HG02885 (cell line): Measurements from ENCODE around the gene TBC1D9B.
"Not testable (repeated sequence)": the region's sequence is repeated elsewhere in the genome, so short reads cannot be mapped to it uniquely, and the experiment has no call there.

Experiments used
- ATAC-seq: cut with Tn5 transposase; IDR thresholded peaks from one replicate; pipeline ENCODE4 v1.9.1; 2021; ENCODE audit warnings: mild to moderate bottlenecking; ENCODE audit not compliant: unreplicated experiment, poor library complexity

TBC1D9B gene

DNA sequence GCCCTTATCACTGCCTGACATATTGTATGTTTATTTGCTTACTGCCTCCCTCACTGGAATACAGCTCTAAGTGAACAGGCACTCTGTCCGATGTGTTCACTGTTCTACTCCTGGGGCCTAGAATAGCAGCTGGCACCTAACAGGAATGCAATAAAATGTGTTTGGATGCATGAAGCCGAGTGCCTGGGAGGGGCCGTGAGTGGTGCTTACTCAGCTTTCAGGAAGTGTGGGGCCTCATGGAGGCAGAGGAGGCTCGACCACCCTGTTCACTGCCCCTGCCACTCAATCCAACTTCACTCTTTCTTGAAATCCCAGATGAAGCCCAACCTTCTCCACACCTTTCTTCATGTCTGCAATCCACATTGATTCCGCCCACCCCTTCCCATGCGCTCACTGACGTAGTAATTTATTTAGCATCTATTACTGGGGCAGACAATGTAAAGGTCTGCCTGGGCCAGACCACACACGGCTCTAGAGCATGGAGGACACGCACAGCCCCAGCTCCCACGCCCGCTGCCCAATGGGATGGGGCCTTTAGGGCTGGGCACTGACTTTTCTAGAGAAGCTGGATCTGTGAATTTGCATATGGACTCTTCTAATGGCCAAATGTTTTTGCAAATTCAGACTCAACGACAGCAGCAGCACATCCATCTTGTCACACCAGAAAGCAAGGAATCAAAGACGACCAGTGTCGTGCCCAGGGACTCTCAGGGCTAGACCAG, 21.3 kb downstream of the TBC1D9B start:
- no peak for ATAC-seq

DNA sequence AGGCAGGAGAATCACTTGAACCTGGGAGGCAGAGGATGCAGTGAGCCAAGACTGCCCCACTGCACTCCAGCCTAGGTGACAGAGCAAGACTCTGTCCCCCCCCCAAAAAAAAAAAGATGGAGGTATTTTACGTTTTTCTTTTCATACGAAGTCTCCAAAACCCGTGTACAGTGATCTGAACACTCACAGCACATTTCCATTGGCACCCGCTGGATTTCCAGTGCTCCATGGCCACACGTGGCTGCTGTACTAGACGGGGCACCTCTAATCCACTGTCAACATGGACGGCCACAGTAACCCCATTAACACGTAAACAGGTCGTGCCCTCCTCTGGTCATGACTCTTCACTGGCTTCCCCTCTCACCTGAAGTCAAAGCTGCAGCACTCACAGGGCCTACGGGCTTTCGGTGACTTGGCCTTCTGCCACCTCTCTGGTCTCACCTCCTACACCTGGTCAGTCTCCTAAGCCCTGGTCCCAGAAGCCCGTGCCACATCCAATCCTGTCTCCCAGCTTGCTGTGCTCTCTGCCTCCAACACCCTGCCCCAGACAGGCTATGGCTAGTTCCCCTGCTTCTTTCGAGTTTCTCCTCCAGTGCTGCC, 22.1 kb downstream of the TBC1D9B start:
- ATAC-seq = no peak

DNA sequence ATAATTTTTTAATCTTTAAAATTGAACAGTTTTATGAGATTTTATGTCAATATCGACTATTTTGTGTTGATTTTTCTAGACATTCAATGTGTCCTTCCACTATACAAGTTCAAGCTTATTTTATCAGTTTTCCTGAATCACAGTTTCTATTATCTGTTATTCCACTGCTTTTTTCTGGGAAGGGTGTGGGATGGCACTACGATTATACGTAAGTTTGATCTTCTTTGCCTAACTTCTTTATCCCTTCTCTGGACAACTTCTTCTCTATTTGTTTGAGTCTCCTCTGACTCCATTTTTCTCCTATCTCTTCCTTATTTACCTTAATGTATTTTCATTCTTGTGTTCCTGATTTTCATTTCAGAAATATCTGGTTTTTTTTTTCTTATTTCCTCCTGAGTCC, 24.5 kb downstream of the TBC1D9B start:
- no peak for ATAC-seq

DNA sequence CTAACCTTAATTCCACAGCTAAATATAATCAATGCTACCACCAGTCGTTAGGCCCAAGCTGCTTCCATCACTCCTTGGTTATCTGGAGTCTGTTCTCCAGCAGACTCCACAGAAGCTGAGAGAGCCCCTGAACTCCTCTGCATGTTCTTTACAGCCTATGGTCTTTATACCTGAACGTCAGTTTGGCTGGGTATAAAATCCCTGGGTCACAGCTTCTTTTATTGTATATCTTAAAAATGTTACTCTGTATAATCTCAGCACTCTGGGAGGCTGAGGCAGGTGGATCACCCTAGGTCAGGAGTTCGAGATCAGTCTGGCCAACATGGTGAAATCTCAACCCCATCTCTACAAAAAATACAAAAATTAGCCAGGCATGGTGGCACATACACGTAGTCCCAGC, 25.4 kb downstream of the TBC1D9B start:
- ATAC-seq = no peak

DNA sequence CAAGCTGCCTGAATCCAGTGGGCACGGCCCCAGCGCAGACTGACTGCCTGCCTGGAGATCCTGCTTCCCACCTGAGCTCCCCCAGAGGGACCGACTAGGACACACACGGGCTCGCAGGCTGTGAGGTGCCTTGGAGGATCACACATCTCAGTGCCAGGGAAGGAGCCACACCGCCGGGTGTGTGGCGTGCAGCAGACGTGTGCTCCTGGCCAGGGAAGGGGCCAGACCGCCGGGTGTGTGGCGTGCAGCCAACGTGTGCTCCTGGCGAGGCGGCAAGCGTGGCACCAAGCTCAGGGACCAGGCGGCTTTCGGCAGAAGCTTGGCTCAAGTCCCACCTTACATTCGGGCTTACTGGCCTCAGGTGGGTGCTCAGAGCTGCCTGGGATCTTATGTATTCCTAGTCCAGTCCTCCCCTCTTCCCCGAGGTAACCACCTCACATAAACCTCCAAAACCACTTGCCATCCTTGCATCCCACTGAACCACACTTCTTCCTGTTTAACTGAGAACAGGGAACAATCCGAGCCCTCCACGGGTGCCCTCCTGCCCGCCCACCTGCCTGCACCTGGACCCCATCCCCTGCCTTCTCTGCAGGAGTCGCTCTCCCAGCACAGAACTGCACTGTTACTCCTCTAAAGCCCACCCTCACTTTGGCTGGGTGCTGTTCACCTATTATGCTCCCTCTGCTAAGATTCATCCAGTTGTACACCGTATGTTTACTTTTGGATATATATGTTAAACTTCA, 26.7 kb downstream of the TBC1D9B start:
- no peak for ATAC-seq

DNA sequence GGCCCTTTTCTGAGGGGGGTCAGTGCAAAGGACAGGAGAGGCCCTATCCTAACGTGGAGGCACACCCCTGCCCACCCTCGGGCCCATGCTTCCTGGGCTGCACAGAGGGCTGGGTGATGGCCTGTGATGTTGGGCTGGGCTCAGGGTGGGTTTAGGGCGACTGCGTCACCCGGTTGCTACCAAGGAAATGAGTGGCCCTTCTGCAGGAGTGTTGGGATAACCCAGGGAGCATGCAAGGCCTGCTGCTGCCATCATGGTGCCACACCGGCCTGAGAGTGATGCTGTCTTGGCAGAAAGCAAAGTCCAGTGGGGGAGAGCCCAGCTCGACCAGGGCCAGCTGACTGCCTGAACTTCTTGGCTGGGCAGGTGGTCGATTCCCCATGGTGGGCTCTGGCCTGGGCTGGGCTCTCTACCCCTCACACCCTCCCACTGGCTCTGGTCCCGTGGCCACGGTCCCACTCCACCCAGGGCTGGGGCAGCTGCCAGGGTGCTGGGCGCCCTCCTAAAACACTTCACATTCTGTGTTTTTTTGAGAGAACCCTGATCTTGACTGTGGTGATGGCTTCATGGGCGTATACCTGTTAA, 27.5 kb downstream of the TBC1D9B start:
- ATAC-seq = no peak

DNA sequence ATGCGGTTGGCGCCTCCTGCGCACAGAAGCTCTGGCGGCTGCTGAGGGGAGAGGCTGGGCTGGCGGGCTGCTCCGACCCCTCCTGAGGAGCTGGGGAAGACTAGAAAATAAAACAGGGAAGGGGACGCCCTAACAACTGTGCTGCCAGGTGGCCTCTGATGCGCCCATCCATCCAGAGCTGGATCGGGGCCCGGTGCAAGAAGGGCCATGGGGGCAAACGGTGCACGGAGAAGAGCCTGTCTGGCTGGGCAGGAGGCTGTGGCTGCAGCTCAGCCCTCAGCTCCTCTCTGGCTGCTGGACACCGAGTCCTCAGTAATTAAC, 28.0 kb downstream of the TBC1D9B start:
- no peak for ATAC-seq

DNA sequence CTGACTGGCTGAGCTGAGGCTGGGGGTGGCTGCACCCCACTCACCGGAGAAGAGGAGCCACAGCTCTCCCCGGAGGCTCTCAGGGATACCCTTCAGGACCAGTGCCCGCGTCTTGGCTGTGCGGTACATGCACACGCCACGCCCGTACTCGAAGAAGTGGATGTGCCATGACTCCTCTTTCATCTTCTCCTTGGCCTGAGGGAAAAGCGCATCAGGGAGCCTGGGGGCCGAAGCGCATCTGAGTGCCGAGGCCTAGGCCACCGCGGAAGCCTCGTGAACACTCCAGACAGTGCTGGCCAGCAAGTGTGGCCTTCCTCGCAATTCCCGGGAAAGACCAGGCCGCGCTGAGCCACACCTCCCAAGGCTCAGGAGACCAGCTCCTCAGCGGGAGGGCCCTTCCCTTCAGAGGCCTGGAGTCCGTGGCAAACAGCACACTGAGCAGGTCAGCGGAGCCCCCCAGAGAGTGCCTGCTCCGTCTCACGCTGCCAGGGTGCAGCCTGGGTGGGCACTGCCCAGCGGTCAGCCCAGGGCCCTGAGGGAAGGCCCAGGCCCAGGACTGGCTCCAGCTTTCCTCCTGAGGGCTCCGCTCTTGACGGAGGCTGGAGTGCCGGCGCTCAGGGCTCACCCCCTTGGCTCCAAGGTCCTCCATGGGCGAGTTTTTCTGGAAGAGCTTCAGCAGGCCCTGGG, 28.6 kb downstream of the TBC1D9B start:
- ATAC-seq = no peak

DNA sequence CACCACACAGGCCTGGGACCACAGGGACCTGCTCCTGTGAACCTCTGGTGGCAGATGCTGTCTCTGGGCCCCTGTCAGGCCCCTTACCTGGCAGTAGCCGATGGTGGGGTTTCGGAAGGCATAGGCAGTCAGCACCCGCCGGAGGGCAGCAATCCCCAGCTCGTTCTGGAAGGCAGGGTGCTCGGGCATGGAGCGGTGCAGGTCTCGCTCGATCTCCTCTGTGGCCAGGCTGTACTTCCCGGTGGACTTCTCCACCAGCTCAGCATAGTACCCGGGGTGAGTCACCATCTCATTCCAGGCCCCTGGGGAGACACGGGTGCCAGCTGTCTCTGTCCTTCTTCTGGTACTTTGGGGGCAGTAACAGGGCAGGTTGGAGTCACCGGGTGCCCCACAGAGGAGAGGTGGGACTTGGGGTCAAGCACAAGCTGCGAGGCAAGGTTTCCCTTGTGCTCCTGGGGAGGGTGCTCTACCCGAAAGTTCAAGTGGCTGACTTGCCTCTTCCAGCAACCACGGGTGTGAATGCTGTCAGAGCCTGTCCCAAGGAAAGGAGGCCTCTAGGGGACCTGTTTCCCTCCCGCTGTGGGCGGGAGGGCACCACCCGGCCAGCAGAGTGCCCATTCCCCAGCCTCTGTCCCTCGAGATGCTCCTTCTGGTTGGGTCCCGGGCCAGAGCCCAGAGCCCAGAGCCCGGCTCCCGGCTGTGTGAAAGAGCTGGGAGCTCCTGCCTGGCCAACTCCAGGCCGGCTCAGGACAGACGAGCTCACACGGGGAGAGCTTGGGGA, 29.3 kb downstream of the TBC1D9B start:
- ATAC-seq = no peak

DNA sequence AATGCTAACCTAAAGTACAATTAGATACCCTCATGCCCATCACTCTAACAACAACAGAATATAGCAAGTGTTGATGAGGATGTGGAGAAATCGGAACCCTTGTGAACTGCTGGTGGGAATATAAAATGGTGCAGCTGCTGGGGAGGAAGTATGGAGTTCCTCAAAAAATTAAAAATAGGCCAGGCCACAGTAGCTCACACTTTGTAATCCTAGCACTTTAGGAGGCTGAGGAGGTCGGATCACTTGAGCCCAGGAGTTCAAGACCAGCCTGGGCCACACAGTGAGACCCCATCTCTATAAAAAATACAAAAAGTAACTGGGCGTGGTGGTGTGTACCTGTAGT, 31.1 kb downstream of the TBC1D9B start:
- ATAC-seq = no peak

DNA sequence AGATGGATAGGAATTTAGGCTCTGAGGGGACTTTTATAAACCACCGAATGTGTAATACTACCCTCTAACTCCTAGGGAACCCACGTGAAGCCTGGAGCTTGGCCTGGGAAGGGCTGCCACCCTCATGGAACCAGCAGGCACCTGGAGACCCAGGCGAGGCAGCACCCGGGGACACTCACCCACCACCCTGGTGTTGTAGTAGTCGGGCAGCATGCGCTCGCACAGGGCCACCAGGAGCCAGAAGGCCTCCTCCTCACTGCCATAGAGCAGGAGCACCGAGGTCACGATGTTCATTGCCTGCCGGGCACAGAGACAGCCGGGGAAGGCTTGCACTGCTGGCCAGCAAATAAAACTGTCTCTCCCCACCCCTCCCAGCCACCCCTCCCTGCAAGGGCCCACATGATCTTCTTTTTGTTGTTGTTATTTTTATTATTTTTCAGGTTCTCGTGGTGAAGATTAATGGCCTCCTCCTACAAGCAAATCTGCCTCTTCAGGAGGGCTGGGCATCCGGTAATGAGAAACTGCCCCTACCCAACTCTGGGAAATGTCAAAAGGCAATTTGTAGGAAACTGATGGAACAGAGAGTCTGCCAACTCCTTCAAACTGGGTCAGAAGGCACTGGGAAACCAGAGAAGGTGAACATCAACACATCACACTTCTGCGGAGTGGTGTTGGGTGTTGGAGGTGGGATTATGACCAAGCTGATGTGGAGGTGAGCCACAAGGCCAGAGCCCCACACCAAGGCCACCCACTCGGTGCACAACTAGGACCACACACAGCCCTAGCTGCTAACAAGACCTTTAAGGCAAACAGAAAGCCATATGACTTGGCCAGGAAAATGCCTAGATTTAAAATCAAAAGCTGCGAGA, 31.7 kb downstream of the TBC1D9B start:
- ATAC-seq = no peak

DNA sequence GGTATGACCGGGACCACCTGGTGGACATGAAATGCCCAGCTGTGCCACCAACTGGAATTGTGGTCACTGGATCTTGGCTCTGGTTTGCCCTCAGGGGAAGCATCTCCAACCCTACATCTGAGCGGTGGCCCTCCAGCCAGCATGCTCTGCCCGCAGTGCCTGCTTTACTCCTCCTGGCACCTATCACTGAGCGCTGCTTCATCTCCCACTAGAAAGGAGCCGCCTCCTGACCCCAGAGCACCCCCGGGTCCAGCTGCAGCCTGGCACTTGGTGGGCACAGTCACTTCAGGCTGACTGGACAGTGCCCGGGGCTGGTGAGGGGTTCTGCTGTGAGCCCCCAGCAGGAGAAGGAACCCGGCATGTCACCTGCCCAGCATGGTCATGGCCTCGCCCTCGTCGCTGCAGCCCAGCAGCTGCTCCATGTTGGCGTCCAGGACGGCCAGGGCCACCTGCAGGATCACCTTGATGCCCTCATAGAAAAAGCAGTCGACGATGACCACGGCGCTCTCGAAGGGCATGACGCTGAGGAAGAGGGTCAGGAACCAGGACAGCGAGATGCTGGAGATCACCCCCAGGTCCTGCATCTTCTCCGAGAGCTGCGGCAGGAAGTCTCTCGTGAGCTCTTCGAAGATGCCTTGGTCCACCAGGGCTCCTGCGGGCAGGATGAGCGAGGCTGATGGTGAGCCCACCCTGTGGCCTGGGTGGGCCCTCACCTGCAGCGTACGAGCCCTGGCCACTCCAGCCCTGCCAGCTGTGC, 33.0 kb downstream of the TBC1D9B start:
- no peak for ATAC-seq

DNA sequence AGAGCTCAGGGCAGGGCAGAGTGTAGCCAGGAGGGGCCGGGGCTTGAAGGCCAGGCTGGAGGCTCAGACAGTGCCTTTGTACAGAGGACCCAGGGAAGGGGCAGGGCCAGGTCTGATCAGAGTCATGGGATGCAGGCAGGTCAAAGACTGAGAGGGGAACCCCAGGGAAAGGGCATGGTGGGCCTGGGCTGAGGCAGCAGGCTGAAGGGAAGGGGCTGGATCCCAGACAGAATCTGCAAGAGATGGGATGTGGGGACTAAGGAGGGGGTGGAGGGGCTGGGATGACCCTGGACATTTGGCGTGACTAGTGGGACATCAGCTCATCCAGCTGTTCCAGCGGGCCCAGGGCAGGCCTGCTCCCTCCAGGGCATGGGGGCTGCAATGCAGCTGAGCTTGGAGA, 33.6 kb downstream of the TBC1D9B start:
- ATAC-seq = no peak

DNA sequence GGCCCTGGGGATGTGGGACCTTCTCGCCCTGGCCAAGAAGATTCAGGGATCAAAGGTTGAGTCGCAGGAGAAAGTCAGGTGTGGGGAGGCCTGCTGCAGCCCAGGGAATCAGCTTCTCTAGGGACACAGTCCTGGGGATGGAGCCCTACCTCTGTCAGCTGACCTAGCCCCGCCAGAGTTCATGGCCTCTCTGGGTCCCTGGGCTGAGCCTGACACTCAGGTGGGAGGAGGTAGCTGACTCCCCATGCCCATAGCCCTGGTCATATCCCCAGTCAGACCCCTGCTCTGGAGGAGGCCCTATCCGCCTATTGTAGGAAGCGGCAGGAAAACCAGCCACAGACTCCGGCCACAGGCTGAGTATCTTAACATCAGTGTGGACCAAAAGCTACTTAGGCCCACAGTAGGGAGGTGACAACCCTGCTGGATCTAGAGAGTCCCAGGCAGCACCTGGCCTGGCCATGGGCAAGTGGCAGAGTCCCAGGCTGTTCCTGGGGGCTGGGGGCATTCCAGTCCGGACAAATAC, 34.0 kb downstream of the TBC1D9B start:
- no peak for ATAC-seq

DNA sequence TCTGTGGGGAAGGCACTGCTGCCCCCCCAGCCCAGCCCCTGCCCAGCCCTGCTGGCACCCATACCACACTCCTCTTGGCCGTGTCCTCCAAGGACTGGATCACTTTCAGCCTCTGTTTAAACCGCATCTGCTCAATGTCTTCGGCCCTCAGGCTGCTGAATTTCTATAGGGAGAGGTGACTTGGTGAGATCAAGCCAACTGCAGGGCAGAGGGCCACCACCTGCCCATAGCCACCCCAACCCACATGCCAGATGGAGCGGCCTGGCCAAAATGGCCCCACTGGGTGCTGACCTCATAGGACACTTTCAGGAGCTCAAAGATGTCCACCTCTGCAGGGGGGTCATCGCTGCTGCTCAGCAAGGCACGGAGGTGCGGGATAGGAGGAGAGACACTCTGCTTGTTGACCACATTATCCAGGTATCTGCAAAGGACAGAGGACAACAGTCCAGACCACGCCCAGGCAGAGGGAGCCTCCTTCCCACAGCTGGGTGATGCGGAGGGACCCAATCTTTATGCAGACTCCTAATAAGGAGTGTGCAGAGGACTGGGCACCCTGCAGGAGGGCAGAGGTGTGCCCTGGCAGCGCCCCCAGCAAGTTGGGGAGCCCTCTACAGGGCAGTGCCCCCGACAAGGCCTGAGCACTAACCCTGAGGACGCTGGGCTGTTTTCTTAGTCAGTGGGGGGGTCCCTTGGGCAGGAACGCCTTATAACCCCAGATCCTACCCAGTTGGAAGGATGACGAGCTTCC, 34.7 kb downstream of the TBC1D9B start:
- no peak for ATAC-seq

DNA sequence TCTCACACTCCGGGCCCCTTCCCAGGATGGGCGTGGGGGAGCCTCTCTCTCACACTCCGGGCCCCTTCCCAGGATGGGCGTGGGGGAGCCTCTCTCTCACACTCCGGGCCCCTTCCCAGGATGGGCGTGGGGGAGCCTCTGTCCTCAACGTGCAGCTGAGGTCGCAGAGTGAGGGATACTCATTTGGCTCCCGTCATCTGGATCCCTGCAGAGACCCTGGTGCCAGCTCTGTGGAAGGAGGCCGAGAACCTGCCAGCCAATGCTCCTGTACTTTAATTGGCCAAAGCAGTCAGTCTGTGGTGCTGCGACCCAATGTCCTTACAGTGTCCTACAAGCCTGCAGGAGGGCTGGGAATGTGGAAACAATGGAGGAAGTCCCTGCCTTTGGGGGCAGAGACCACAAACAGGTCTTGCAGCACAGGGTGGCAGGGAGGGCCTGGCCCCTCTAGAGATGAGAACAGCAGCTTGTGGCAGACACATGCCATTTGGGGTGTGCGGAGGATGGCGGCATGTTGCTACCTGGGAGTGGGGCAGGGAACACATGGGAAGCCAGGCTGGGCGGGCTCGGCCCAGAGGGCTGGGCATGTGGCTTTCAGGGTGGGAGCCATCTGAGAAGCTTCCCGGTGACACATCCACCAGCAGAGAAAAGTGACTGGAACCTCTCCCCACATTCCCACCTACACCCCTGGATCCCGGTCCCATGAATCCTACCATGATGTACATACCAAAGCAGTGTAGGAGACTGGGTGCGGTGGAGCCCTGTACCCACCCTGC, 35.5 kb downstream of the TBC1D9B start:
- no peak for ATAC-seq

DNA sequence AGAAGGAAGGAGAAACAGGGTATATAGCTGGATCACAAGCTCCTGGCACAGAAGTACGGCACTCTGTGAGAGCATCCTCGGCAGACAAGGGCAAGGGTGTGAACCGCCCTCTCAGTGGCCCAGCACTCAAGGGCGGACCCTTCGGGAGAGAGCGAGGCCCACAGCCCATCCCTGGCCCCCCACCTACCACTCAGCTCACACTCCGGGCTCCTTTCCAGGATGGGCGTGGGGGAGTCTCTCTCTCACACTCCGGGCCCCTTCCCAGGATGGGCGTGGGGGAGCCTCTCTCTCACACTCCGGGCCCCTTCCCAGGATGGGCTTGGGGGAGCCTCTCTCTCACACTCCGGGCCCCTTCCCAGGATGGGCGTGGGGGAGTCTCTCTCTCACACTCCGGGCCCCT, 36.2 kb downstream of the TBC1D9B start:
- not testable (repeated sequence) for ATAC-seq
